Esophagus muscularis mucosa (tissue), 4 donors: ENCODE measurements around the gene MUC5B. TPM values are rescaled to one million over a fixed set of nuclear protein-coding genes. Genes with fewer than 3 reads are reported as not detected.

ENCODE experiments used
- DNase-seq: peaks from one replicate; pipeline ENCODE4 v3.0.0-alpha.2; 2017; ENCODE audit errors: extremely low spot score
- H3K27ac ChIP-seq, 4 donors: fragments of 200-600 bp; sonication (generic); replicated peaks in 1 of 4; 1 replicate in 3 of 4; 2 replicates in 1 of 4; pipeline ENCODE4 v1.5.1; 2016 to 2019; ENCODE audit warnings: mild to moderate bottlenecking in 1 of 4
- H3K27me3 ChIP-seq, 4 donors: fragments of 200-600 bp; sonication (generic); one replicate each; pipeline versions ENCODE4 v1.5.1 to v1.6.0; 2016 to 2019
- H3K36me3 ChIP-seq, 4 donors: fragments of 200-600 bp; sonication (generic); one replicate each; pipeline ENCODE4 v1.5.1; 2016 to 2019
- H3K4me1 ChIP-seq, 4 donors: fragments of 200-600 bp; sonication (generic); one replicate each; pipeline ENCODE4 v1.5.1; 2016 to 2019
- H3K4me3 ChIP-seq, 4 donors: fragments of 200-600 bp; sonication (generic); 1 replicate in 2 of 4; 2 replicates in 2 of 4; pipeline ENCODE4 v1.5.1; 2016 to 2019; ENCODE audit warnings: mild to moderate bottlenecking in 4 of 4, moderate library complexity in 1 of 4
- H3K9me3 ChIP-seq, 4 donors: fragments of 200-600 bp; sonication (generic); 1 replicate in 3 of 4; 2 replicates in 1 of 4; pipeline ENCODE4 v1.5.1; 2016 to 2019
- EP300 ChIP-seq: sonication (generic); formaldehyde crosslinking; IDR thresholded peaks from one replicate; pipeline ENCODE4 v1.6.1; 2017; ENCODE audit warnings: antibody characterized with exemption
- POLR2A ChIP-seq: fragments of 450-650 bp; IDR thresholded peaks from one replicate; pipeline ENCODE4 v1.6.1; 2017; ENCODE audit warnings: antibody characterized with exemption, moderate library complexity, mild to moderate bottlenecking, low read depth
- POLR2AphosphoS5 ChIP-seq, 2 donors: sonication (generic); formaldehyde crosslinking; IDR thresholded peaks; one replicate each; pipeline ENCODE4 v1.6.1; 2017; ENCODE audit warnings: antibody characterized with exemption in 2 of 2
- WGBS: methylation state at CpG from one replicate; pipeline ENCODE4 v1.1.5; 2018; 5-methylcytosine and 5-hydroxymethylcytosine counted together
- intact Hi-C: fragments of 100-400 bp; cut with DNase I; formaldehyde crosslinking; loops from one replicate; pipeline ENCODE4 v1.15.1; 2023
- total RNA-seq, 4 donors: library from RNA; depleted of rRNA; stranded (reverse); fragments of >200 nt; gene quantifications; one replicate each; pipeline versions ENCODE4 v1.1.0 to v1.2.1, GENCODE V29; 2016
- TF ChIP-seq, protein P1 (sequence below), 3 experiments: fragments of 200-600 bp in 2 of 3; fragments of 450-650 bp in 1 of 3; sonication (generic) in 2 of 3; IDR thresholded peaks; one replicate each; pipeline ENCODE4 v1.5.1; 2017 to 2019; ENCODE audit warnings: antibody characterized with exemption in 3 of 3, mild to moderate bottlenecking in 2 of 3, moderate library complexity in 1 of 3

MUC5B gene
- total RNA-seq, 4 donors from 2014 or later, result under 0.01 to 0.45 (median 0.06) TPM; not detected in 1

DNA sequence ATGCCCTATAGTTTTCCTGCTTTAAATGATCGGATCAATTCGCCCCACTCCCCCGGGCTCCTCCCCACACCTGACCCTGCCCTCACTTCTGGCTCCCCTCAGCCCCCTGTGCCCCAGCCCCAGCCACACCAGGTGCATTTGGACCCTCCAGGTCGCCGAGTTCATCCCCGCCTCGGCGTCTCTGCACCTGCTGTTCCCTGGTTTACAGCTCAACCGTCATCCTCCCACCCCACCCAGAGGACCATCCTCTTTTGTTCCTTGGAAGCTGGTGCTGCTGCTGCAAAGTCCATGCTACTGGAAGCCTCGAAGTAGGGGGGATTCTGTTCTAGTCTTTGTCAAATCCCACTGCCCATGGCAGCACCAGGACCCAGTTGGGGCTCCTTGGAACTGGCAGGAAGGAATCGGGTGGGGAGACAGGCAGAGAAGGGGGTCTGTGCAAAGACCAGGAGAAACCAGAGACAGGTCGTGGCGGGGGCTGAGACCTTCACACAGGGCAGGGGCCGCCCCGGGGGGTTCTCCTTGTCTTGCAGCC is 4.5 kb upstream of the MUC5B start:
- no peak for DNase-seq
- H3K36me3 ChIP-seq, result no peaks in the 10 kb centered on the region
- H3K4me1 ChIP-seq, result no peaks in the 10 kb centered on the region
- TF ChIP-seq POLR2AphosphoS5 (IDR thresholded peaks at IDR 0.05) (no peak), POLR2A (no peak), EP300 (no peak)
- TF ChIP-seq, protein P1, sequence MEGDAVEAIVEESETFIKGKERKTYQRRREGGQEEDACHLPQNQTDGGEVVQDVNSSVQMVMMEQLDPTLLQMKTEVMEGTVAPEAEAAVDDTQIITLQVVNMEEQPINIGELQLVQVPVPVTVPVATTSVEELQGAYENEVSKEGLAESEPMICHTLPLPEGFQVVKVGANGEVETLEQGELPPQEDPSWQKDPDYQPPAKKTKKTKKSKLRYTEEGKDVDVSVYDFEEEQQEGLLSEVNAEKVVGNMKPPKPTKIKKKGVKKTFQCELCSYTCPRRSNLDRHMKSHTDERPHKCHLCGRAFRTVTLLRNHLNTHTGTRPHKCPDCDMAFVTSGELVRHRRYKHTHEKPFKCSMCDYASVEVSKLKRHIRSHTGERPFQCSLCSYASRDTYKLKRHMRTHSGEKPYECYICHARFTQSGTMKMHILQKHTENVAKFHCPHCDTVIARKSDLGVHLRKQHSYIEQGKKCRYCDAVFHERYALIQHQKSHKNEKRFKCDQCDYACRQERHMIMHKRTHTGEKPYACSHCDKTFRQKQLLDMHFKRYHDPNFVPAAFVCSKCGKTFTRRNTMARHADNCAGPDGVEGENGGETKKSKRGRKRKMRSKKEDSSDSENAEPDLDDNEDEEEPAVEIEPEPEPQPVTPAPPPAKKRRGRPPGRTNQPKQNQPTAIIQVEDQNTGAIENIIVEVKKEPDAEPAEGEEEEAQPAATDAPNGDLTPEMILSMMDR (IDR thresholded peaks at IDR 0.05), result no peak
- no peak overlapping the region for H3K4me3 ChIP-seq
- H3K9me3 ChIP-seq, result peaks cover 0 to 6% (median under 1%) of the 10 kb centered on the region in 4 donors
- H3K27ac ChIP-seq, result no peak overlapping the region
- intact Hi-C loops, result no loop called here
- H3K27me3 ChIP-seq, result peaks cover 0 to 52% (median 15%) of the 10 kb centered on the region in 4 donors
- 78% methylated on average over 15 of the region's 15 CpGs for WGBS

DNA sequence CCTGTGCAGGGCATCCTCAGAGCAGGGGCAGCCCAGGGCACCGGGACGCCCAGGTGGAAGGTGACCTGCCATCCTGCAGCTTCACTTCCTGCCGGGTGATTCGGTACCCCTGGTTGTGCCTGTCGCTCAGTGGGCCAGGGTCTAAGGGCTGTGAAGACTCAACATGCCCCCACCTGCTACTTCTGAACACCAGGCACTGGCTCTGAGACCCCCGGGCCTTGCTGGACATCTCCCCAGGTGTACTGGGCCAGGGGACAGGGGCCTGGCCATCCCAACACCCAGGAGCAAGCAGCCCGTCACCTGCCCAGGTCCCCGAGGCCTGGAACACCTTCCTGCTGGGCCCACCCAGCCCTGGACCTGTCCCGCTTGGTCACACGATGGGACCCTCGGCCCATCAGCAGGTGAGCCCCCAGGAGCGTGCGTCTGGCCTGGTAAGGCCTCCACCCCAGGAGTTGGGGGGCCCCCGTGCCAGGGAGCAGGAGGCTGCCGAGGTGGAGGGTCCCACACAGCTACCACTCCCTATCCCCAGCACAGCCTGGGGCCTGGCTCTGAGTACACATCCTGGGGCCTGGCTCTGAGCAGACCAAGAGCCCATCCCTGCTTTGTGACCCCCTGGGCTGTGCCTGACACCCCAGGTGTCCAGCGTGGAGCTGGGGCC is 3.9 kb upstream of the MUC5B start:
- Histone ChIP-seq H3K27me3 (peaks cover 0 to 58% (median 19%) of the 10 kb centered on the region in 4 donors), H3K9me3 (peaks cover 0 to 3% (median 0%) of the 10 kb centered on the region in 4 donors), H3K4me1 (no peaks in the 10 kb centered on the region), H3K27ac (no peak overlapping the region), H3K36me3 (no peaks in the 10 kb centered on the region), H3K4me3 (no peak overlapping the region)
- WGBS, result 80% methylated on average over 7 of the region's 16 CpGs
- no peak for DNase-seq
- intact Hi-C loops, result no loop called here
- TF ChIP-seq, protein P1 (IDR thresholded peaks at IDR 0.05), result no peak
- TF ChIP-seq EP300, result no peak

DNA sequence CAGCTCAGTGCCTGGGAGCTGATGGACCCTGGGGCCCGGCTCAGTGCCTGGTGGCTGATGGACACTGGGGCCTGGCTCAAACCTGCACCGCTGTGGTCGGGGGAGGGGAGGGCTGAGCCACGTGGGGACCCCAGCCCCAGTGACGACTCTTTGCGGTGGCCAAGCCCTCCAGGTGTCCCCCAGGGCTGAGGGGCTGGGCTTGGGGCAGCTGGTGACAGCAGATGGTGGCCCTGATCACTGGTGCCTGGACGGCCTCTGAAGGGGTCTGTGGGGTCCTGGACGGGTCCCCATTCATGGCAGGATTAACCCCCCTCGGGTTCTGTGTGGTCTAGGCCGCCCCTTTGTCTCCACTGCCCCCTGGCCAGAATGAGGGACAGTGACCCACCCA is 3.4 kb upstream of the MUC5B start:
- 79% methylated on average over 6 of the region's 10 CpGs for WGBS

DNA sequence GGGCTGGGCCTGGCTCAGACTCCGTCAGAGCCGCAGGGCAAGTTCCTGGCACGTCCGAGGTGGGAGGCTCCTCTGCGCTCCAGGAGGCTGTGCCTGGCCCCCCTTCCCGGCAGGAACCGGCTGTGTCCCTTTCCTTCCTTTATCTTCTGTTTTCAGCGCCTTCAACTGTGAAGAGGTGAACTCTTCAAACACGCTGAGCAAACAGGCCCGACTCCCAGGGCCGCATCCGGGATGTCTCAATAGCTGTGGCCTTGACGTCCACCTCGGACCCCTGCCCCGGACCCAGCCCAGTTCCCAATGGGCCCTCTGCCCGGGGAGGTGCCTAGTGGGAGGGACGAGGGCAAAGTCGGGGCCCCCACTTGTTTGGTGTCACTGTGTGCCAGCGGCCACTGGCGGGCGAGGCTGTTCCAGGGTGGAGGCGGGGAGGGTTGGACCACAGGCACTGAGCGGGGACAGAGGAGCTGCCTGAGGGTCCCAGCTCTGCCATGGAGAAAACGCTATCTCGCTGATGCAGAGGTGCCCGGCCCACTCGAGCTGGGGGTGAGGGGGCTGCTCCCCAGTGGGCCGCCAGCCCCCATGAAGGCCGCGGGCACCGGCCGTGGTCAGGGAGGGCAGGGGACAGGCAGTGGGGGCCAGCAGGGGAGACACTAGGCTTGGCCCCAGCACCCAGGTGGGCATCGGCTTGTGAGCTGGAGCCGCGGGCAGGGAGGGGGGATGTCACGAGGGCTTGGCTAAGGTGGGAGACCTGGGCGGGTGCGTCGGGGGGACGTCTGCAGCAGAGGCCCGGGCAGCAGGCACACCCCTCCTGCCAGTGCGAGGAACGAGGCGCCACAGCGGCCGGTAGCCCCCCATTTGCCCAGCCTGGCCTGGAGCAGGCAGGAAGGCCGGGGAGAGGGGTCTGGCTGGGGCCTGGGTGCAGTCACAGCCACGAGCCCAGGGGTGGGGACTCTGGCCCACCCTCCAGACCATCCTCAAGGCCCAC is 2.7 kb upstream of the MUC5B start:
- TF ChIP-seq POLR2AphosphoS5 (IDR thresholded peaks at IDR 0.05) (no peak), EP300 (no peak), POLR2A (no peak)
- TF ChIP-seq, protein P1 (IDR thresholded peaks at IDR 0.05), result no peak
- Histone ChIP-seq H3K4me1 (no peaks in the 10 kb centered on the region), H3K27ac (no peak overlapping the region), H3K9me3 (no peaks in the 10 kb centered on the region), H3K4me3 (no peak overlapping the region), H3K27me3 (peaks cover 0 to 70% (median 20%) of the 10 kb centered on the region in 4 donors), H3K36me3 (no peaks in the 10 kb centered on the region)
- intact Hi-C loops, result no loop called here
- 69% methylated on average over 30 of the region's 48 CpGs for WGBS
- DNase-seq, result no peak

More for the DNA sequence above, 3.4 kb upstream of the MUC5B start:
- no peaks in the 10 kb centered on the region for H3K36me3 ChIP-seq
- no peaks in the 10 kb centered on the region for H3K4me1 ChIP-seq
- H3K4me3 ChIP-seq, result no peak overlapping the region
- no peak for DNase-seq
- TF ChIP-seq, protein P1 (IDR thresholded peaks at IDR 0.05), result no peak
- TF ChIP-seq POLR2A (no peak), EP300 (no peak), POLR2AphosphoS5 (IDR thresholded peaks at IDR 0.05) (no peak)
- intact Hi-C loops, result no loop called here
- no peaks in the 10 kb centered on the region for H3K9me3 ChIP-seq
- no peak overlapping the region for H3K27ac ChIP-seq
- H3K27me3 ChIP-seq, result peaks cover 0 to 63% (median 20%) of the 10 kb centered on the region in 4 donors
